ENCODE results near the gene NQO2. TPM values are rescaled to one million over a fixed set of nuclear protein-coding genes. Genes with fewer than 3 reads are reported as not detected.

NQO2 gene
- total and polyA plus RNA-seq, 9 donors = 16.2 to 48.4 (median 28.7) TPM

- TF ChIP-seq EP300 (IDR thresholded peaks at IDR 0.05) = no peak
- TF ChIP-seq CTCF (IDR thresholded peaks at IDR 0.05) = no peak
- no peak for TF ChIP-seq POLR2A (IDR thresholded peaks at IDR 0.05)
- DNase-seq = no peak
- Histone ChIP-seq H3K9me3 (no peaks in the 10 kb centered on the region), H3K27me3 (no peaks in the 10 kb centered on the region), H3K4me3 (no peak overlapping the region), H3K36me3 (no peaks in the 10 kb centered on the region), H3K27ac (no peak overlapping the region), H3K4me1 (ENCODE audit: insufficient read depth) (peaks cover 7% of the 10 kb centered on the region)
- 92 to 94% (median 93%) methylated on average over 9 of the region's 9 CpGs for WGBS, 3 donors
- intact Hi-C loops (cut with DNase I) = no loop called here
These were observed 37.7 kb upstream of the NQO2 start for GRCh38 chr6:2962004-2962403.

- 73 to 78% (median 74%) methylated on average over 3 of the region's 3 CpGs for WGBS, 3 donors
- H3K27ac ChIP-seq = no peak overlapping the region
- no peak for DNase-seq
- H3K36me3 ChIP-seq = no peaks in the 10 kb centered on the region
- intact Hi-C loops (cut with DNase I) = no loop called here
- no peak overlapping the region for H3K4me3 ChIP-seq
- H3K9me3 ChIP-seq = no peaks in the 10 kb centered on the region
- H3K4me1 ChIP-seq (ENCODE audit: insufficient read depth) = peaks cover 7% of the 10 kb centered on the region
- no peaks in the 10 kb centered on the region for H3K27me3 ChIP-seq
- TF ChIP-seq CTCF (IDR thresholded peaks at IDR 0.05) (no peak), EP300 (IDR thresholded peaks at IDR 0.05) (no peak), POLR2A (IDR thresholded peaks at IDR 0.05) (no peak)
These were observed 37.1 kb upstream of the NQO2 start for GRCh38 chr6:2962636-2963035.

GRCh38 chr6:2963756-2964155, 35.9 kb upstream of the NQO2 start:
- no peak for TF ChIP-seq CTCF (IDR thresholded peaks at IDR 0.05)
- TF ChIP-seq POLR2A (IDR thresholded peaks at IDR 0.05) = no peak
- TF ChIP-seq EP300 (IDR thresholded peaks at IDR 0.05) = no peak
- intact Hi-C loops (cut with DNase I) = no loop called here
- H3K4me3 ChIP-seq = no peak overlapping the region
- no peak overlapping the region for H3K27ac ChIP-seq
- no peaks in the 10 kb centered on the region for H3K27me3 ChIP-seq
- no peaks in the 10 kb centered on the region for H3K9me3 ChIP-seq
- peaks cover 9% of the 10 kb centered on the region for H3K4me1 ChIP-seq (ENCODE audit: insufficient read depth)
- no peak for DNase-seq
- 94 to 95% (median 94%) methylated on average over 8 of the region's 8 CpGs for WGBS, 3 donors
- no peaks in the 10 kb centered on the region for H3K36me3 ChIP-seq

- no peak overlapping the region for H3K4me3 ChIP-seq
- H3K27ac ChIP-seq = no peak overlapping the region
- 84 to 88% (median 85%) methylated on average over 17 of the region's 17 CpGs for WGBS, 3 donors
- intact Hi-C loops (cut with DNase I) = no loop called here
- no peaks in the 10 kb centered on the region for H3K9me3 ChIP-seq
- DNase-seq = no peak
- no peaks in the 10 kb centered on the region for H3K36me3 ChIP-seq
- H3K27me3 ChIP-seq = no peaks in the 10 kb centered on the region
- TF ChIP-seq CTCF (IDR thresholded peaks at IDR 0.05) (no peak), EP300 (IDR thresholded peaks at IDR 0.05) (no peak), POLR2A (IDR thresholded peaks at IDR 0.05) (no peak)
- peaks cover 10% of the 10 kb centered on the region for H3K4me1 ChIP-seq (ENCODE audit: insufficient read depth)
These were observed 34.7 kb upstream of the NQO2 start for GRCh38 chr6:2964793-2965505.

Measured in ovary (tissue), 9 donors.